NCI-H2227 treated with DMSO at 0.1 percent for 48 hours (cell line): ENCODE results near the gene PVRIG.
"Not testable (repeated sequence)": the region's sequence is repeated elsewhere in the genome, so short reads cannot be mapped to it uniquely, and the experiment has no call there.

Source experiments
- DNase-seq: peaks from one replicate; lab custom pipeline; 2025; lab: John Stamatoyannopoulos, UW

PVRIG gene

DNA sequence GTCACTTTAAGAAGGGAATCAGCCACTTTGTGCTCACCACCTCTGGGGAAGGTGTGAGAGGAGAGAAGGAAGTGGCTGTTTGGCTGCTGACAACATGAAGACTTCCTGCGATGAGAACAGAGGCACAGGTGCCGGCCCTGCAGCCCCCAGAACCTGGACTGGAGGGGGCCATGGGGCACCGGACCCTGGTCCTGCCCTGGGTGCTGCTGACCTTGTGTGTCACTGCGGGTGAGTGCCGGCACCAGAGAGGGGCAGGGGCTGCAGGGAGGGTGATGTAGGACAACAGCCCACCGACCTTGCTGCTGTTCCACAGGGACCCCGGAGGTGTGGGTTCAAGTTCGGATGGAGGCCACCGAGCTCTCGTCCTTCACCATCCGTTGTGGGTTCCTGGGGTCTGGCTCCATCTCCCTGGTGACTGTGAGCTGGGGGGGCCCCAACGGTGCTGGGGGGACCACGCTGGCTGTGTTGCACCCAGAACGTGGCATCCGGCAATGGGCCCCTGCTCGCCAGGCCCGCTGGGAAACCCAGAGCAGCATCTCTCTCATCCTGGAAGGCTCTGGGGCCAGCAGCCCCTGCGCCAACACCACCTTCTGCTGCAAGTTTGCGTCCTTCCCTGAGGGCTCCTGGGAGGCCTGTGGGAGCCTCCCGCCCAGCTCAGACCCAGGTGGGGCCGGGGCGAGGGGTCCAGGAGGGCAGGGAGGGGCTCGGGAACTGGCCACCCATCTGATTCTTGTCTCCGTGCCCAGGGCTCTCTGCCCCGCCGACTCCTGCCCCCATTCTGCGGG, at the start of gene PVRIG:
TSS of gene PVRIG (plus strand) at position 149 of the 785 bp plus-strand sequence. CDS start at position 171, 22 bp downstream.
- not testable (repeated sequence) for DNase-seq

DNA sequence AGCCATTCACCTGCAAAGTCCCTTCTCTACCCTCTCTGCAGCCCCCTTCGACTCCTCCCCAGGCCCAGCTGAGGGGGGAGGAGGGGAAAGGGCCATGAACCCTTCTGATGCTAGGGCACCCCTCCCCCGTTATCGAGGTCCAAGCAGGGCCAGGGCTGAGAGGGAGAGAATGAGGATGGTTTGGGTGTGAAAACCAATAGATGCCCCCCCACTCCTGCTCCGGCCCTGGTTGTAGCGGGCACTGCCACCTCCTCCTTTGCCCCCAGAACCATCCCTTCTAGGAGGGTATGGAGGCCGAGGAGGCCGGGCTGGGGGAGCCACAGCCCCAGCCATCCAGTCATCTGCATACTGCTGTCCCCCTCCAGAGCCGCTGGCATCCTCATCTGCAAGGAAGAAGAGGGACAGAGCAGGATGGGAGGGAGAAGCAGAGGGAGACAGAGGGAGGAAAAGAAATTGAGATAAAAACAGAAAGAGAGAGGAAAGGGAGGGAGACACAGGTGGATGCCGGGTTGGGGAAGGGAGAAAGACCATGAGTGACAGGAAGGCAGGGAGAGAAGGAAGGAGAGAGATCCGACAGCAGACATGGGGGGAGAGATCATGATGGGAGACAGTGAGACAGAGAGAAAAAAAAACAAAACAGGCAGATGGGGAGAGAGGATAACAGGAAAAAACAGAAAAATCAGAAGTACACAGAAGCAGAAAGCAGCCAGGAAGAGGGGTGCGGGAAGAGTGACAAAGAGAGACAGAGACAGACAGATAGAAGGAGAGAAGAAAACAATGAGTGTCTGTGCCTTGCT, 49.5 kb upstream of the PVRIG start:
- no peak for DNase-seq

GRCh38 chr7:100171087-100171681, 48.6 kb upstream of the PVRIG start:
- no peak for DNase-seq

- no peak for DNase-seq
These were observed 47.9 kb upstream of the PVRIG start for GRCh38 chr7:100171840-100172239.

DNA sequence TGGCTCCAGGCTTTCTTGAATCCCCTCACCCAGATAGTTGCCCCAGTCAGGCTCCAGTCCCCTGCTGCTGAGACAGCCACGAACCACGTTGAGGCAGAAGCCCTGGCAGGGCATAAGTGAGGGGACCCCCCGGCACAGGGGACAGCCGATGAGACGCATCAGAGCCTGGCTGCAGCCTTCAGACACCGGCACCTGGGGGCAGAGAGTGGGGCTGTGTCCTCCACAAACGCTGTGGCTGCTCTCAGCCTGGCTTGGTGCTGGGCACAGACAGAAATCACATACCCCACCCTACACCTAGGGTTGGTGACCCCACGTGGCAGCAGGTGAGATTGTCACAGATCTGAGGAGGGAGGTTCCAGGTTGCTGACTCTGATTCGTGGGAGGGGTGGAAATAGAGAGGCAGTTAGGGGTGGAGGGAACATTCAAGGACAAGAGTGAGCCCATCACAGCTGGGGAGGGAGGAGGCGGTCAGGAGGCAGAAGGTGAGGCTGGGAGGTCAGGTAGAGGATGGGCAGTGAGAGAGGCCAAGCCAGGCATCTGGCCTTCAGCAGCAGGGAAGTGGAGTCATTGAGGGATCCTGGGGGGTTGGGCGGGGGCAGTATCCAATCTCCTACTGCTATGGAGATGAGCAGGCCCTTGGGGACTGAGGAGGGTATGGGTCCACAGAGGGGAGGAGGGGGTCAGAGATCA, 45.8 kb upstream of the PVRIG start:
- no peak for DNase-seq

- DNase-seq: no peak
These were observed 45.2 kb upstream of the PVRIG start for GRCh38 chr7:100174582-100174981.

GRCh38 chr7:100175296-100175935, 44.3 kb upstream of the PVRIG start:
- DNase-seq: no peak

- no peak for DNase-seq
These were observed 43.4 kb upstream of the PVRIG start for GRCh38 chr7:100176096-100177044.

GRCh38 chr7:100177045-100178001, 42.4 kb upstream of the PVRIG start, which contains the start of the genes GPC2 and STAG3:
Gene GPC2 (minus strand): TSS chr7:100177381. CDS start chr7:100177199, 182 bp downstream.
Gene STAG3 (plus strand): TSS chr7:100177918. CDS start chr7:100180557, 2,639 bp downstream.
- peak; percentile 96 for DNase-seq

DNA sequence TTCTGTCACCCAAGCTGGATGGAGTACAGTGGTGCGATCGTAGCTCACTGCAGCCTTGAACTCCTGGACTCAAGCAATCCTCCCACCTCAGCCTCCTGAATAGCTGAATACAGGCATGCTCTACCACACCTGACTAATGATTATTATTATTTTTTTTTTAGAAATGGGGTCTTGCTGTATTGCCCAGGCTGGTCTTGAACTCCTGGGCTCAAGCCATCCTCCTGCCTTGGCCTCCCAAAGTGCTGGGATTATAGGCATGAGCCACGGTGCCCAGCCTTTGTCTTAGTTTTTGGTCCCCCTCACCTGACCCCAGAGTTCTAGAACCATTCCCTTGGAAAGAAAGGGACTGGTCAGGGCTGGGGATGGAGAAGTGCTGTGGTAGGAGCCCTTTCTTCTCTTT, 39.7 kb upstream of the PVRIG start:
- not testable (repeated sequence) for DNase-seq

DNA sequence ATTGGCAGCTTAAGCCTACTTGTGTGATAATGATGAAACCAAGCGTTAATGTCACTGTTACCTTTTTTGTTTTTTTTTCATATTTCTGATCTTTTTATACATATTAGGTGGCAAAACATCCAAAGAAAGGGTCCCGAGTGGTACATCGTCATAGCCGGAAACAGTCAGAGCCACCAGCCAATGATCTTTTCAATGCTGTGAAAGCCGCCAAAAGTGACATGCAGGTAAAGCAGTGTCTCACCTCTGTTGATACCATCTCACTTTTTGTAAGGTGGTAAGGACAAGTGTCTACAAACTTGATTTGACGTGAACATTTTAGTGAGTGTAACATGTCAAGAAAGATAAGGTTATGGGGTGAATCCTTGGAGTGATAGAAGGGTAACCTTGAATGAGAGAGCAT, 37.1 kb upstream of the PVRIG start:
- not testable (repeated sequence) for DNase-seq

GRCh38 chr7:100183090-100183489, 36.7 kb upstream of the PVRIG start:
- DNase-seq: not testable (repeated sequence)

DNA sequence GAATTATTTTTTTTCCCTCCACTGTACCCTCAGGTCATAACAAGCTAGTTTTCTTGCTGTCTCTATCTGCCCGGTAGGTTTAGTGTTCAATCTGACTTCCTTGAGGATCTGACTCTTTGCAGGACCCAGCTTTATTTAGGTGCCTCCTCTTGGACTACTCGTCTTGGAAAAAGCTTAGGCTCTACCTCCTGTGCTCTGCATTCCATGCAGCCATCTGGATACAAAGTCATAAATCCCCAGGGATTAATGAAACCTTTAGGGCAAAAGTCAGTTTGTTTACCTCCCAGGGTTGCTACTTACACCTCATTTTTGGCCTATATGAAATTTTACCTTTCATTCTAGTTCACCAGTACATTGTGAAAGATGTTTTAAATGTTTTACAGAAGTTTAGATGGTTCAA, 34.0 kb upstream of the PVRIG start:
- no peak for DNase-seq

DNA sequence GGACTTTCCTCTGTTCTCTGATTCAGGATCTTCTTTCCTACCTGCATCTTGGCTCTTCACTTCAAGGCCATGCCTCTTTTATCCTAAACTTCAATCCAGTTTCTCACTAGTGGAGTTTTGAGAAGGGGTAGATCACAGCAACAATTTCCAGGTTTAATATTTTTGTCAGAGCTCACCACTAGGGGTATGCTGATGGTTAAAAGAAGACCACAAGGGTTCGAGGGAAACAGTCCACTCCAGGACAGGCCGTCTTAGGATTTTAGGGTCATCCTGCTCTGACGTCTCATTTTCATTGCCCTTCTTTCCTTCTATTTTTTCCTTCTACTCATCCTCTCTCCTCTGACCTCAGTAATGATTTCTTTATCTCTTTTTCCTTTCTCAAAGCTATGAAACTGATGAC, 30.7 kb upstream of the PVRIG start:
- DNase-seq: no peak

DNA sequence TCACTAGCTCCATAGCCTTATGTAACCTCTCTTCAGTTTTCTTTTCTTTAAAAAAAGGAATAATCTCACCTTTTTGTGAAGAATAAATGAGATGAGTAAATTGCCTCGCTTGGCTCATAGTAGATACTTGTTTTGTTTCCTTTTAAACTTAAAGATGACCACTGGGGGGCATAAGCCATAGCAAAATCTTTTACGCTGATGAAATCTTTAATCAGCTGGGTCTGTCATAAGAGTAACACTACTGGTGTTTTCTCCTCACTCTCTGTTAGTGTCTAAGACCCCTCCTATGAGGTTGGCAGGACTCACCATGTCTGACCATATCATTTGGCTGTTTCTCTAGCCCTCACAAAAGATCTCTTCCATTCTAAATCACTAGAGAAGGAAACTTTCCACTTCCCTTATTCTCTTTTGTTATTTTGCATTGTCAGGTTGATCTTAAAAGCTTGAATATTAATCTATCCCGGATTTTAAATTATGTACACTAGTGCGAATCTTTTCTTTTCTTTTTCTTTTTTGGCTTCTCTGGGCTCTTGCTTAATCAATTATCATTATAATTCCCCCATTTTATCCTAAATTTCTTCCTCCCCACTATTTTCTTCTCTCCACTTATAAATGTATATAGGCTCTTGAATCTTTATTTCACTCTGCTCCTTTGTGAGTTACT, 29.6 kb upstream of the PVRIG start:
- peak; percentile 47 for DNase-seq

GRCh38 chr7:100191775-100192174, 28.0 kb upstream of the PVRIG start:
- no peak for DNase-seq

DNA sequence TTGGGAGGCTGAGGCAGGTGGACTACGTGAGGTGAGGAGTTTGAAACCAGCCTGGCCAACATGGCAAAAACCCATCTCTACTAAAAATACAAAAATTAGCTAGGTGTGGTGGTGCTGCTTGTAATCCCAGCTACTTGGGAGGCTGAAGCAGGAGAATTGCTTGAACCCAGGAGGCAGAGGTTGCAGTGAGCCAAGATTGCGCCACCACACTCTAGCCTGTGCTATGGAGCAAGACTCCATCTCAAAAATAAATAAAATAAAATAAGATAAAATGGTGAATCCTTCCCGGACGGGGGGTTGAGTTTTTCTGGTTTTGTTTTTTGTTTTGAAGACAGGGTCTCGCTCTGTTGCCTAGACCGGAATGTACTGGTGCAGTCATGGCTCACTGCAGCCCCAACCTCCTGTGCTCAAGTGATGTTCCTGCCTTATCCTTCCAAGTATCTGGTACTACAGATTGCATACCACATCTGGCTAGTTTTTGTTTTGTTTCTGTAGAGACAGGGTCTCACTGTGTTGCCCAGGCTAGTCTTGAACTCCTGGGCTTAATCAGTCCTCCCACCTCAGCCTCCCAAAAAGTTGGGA, 27.4 kb upstream of the PVRIG start:
- DNase-seq: not testable (repeated sequence)

DNA sequence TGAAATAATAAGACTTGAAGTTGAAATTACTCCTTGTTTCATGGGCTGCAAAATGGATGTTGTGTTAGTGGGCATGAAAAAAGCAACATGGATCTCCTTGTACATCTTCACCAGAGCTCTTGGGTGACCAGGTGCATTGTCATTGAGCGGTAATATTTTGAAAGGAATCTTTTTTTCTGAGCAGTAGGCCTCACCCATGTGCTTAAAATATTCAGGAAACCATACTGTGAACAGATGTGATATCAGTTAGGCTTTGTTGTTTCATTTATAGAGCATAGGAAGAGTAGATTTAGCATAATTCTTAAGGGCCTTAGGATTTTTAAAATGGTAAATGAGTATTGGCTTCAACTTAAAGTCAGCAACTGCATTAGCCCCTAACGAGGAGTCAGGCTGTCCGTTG, 26.8 kb upstream of the PVRIG start:
- no peak for DNase-seq
